ENCODE measurements around the gene MLLT3.
A peak's percentile ranks its signal among the peaks of the same experiment; 100 is the strongest.
"Not testable (repeated sequence)": the region's sequence is repeated elsewhere in the genome, so short reads cannot be mapped to it uniquely, and the experiment has no call there.

MLLT3 gene

DNA sequence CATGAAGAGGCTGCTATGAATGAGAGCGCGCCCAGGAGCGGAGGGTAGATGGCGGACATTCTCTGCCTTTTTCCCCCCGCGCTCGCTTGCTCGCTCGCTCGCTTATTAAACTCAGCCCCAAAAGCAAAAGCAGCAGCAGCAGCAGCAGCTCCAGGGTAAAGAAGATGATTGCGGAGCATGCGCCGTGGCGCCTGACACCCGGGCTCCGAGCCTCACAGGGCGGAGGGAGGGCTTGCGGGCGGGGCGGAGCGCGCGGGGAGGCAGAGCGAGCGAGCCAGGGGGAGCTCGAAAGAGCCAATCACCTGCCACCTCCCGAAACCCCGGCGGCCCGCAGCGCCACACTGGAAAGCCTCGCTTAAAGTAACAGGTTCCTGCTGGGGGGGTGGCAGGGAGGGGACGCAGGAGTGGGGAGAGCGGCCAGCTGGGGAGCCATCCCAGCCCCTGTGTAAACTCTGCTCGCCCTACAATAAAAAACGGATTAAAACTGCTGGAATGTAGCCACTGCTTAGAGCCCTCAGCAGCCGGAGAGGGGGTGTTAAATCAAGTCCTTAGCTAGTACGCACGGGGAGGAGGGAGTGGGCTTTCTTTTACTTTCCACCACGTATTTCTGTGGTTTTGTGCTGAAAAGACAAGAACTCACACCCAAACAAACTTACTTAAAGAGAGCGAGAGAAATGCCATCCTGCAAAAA is at the start of gene MLLT3:
Gene MLLT3 (minus strand): TSS at position 170 of the 691 bp plus-strand sequence.
- DNase-seq: peak; percentile 94

DNA sequence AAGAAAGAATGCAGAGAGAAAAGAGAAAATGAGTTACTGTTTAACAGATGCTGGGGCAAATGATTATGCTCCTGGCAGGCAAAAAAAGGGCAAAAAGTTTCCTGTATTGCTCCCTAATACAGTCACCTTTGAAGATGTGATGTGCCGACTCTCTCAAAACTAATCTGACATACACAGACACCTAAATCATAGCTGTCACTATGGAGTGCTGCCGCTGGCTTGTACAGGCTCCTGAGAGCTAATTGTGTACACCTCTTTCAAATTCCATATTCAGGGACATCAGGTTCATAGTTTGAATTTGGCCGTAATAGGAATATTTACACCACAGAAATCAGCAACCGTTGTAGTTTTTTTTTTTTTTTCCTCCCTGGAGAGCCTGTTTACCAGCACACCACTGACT is 49.3 kb upstream of the MLLT3 start:
- DNase-seq: no peak

DNA sequence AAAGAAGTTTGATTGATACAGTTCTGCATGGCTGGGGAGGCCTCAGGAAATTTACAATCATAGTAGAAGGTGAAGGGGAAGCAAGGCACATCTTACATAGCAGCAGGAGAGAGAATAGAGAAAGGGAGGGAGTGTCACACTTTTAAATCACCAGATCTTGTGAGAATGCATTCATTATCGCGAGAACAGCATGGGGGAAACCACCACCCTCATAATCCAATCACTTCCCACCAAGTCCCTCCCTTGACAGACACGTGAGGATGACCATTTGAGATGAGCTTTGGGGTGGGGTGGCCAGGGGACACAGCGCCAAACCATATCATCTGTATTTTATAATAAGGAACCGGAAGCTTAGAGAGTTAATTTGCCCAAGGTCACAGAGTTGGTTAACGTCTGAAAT is 48.1 kb upstream of the MLLT3 start:
- no peak for DNase-seq

DNA sequence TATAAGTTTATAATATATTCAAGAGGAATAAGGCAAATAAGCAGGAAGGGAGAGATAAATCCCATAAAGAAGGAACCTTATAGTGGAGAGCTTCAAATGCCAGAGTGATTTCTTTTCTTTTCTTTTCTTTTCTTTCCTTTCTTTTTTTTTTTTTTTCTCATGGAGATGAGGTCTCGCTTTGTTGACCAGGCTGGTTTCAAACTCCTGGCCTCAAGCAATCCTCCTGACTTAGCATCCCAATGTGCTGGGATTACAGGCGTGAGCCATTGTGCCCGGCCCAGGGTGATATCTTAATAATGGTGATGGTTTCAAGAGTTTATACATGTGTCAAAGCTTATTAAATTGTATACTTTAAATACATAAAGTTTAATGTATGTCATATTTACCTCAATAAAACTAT is 42.2 kb upstream of the MLLT3 start:
- DNase-seq: no peak

DNA sequence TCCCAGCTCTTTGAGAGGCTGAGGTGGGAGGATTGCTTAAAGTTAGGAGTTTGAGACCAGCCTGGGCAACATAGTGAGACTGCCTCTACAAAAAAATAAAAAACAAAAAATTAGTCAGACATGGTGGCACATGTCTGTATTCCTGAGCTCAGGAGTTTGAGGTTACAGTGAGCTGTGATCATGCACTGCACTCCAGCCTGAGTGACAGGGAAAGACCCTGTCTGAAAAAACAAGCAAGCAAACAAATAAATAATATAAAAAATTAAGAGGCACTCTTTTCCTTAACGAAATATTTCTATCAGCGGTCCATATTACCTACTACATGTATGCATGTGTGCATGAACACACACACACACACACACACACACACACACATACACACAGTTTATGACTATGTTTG is 40.8 kb upstream of the MLLT3 start:
- no peak for DNase-seq

DNA sequence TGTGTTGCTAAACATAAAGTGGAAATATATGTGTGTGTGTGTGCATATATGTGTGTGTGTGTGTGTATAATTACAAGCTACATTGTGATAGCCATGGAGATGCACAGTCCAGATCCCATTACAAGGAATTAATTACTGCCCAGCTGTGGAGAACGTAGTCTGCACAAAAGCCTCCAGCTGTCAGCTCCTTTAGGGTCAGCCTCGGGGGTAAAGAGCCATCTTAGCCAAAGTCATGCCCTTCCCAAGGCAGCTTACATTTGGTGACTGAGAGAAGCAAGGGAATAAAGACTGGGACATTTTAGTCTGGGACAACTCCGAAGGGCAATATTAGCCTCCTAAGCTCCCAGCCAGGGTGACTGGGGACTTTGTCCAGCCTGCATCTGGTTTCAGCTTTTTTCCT is 39.9 kb upstream of the MLLT3 start:
- DNase-seq: peak; percentile 44

DNA sequence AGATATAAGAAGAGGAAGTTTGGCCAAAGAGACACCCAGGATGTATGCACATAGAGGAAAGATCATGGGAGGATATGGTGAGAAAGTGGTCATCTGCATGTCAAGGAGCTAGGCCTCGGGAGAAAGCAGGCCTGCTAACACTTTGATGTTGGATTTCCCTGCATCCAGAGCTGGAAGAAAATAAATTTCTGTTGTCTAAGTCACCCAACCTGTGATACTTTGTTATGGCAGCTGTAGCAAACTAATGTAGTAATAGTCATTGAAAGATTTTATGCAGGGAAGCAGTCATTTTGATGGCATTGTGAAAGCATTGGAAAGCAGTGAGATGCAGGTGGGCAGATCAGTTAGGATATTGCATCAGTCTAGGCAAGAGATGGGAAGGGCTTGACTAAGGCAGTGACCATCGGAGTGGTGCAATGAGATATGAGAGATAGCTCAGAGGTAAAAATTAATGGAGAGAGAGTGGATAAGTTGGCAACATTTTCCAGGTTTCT is 37.2 kb upstream of the MLLT3 start:
- DNase-seq: no peak

DNA sequence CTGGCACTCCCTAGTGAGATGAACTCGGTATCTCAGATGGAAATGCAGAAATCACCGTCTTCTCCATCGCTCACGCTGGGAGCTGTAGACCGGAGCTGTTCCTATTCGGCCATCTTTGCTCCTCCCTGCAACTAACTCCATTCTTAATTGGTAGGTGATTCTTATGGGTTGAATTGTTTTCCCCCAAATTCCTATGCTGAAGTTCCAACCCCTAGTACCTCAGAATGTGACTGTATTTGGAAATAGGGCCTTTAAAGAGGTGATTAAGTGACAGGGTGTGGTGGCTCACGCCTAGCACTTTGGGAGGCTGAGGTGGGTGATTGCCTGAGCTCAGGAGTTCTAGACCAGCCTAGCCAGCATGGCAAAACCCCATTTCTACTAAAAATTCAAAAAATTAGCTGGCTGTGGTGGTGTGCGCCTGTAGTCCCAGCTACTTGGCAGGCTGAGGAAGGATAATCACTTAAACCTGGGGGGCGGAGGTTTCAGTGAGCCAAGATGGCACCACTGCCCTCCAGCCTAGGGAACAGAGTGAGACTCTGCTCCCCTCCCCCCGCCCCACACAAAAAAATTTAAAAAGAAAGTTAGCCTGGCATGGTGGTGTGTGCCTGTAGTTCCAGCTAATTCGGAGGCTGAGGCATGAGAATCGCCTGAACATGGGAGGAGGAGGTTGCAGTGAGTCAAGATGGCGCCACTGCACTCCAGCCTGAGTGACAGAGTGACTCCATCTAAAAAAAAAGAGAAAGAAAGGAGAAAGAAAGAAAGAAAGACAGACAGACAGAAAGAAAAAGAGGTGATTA is 36.6 kb upstream of the MLLT3 start:
- no peak for DNase-seq

DNA sequence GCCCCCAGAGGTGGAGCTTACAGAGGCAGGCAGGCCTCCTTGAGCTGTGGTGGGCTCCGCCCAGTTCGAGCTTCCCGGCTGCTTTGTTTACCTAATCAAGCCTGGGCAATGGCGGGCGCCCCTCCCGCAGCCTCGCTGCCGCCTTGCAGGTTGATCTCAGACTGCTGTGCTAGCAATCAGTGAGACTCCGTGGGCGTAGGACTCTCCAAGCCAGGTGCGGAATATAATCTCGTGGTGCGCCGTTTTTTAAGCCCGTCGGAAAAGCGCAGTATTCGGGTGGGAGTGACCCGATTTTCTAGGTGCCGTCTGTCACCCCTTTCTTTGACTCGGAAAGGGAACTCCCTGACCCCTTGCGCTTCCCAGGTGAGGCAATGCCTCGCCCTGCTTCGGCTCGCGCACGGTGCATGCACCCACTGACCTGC is 36.0 kb upstream of the MLLT3 start:
- not testable (repeated sequence) for DNase-seq

DNA sequence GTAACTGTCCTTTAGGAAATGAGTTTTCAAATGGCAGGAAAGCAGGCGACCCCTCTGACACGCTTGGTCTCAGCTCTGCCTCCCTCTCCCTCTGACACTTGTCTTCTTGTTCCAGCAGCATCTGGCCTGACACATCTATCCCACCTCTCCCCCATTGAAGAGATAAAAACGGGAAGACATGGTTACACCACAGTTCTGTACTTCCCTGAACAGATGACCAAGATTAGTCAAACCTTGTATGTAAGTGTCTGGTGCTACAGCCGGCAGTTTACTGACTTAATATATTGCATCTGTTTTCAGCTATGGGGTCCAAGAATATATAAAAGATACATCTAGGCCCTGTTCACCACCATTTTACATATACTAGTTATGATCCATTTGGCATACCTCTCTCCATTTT is 29.6 kb upstream of the MLLT3 start:
- DNase-seq: no peak

DNA sequence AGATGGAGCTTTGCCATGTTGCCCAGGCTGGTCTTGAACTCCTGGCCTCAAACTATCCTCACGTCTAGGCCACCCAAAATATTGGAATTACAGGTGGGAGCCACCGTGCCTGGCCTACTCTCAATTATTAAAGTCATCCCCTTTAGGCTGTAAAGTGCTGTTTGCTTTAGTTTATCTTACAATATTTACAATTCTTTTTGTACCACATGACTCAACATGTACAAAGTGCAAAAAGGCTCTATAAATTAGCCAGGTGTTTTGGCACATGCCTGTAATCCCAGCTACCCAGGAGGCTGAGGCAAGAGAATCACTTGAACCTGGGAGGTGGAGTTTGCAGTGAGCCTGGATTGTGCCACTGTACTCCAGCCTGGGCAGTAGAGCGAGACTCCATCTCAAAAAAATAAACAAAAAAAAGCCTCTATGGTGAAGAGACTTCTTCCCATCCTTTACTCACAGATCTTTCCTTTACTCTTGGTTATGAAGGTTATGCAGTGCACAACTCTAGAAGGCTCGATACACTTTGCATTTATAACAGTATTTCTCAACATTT is 28.5 kb upstream of the MLLT3 start:
- DNase-seq: no peak

DNA sequence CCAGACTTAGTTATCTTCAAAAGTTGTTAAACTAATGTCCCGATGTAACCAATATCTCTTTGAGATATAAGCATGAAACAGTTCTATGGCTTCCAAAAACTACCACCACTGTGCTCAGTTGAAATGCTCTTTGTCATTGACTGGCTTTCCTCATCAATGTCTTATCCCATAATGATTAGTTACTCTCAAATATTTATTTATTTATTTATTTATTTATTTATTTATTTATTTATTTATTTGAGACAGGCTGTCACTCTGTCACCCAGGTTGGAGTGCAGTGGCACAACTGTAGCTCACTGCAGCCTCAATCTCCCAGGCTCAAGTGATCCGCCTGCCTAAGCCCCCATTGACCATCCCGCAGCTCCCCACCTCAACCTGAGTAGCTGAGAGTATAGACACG is 28.0 kb upstream of the MLLT3 start:
- DNase-seq: no peak

DNA sequence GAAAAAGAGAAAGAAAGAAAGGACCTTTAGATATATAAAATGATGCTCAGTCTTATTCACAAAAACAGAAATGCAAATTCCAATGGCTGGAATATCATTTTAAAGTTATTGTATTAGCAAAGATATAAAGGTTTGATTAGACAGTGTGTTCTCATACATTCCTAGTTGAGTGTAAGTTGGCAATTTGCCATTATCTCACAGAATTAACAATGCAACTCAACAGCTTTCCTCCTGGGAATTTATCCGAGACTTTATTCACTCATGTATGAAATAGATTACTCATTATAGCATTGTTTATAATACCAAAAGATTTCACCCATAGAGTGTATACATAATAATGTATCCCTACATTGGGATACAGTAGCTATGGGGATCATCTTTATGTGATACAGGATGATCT is 27.1 kb upstream of the MLLT3 start:
- no peak for DNase-seq

DNA sequence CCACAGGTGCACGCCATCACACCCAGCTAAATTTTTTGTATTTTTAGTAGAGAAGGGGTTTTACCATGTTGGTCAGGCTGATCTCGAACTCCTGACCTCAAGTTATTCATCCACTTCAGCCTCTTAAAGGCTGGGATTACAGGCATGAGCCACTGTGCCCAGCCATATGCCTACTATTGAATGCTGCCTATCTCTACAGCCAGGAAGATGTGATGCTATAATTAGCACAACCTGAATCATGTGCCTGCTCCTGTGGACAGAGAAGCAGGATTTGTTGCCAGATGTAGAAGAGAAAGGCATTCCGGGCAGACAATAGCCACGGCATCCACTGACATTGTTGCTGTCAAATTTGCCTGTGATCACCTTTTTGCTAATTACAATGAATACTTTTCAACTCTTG is 24.4 kb upstream of the MLLT3 start:
- DNase-seq: no peak

DNA sequence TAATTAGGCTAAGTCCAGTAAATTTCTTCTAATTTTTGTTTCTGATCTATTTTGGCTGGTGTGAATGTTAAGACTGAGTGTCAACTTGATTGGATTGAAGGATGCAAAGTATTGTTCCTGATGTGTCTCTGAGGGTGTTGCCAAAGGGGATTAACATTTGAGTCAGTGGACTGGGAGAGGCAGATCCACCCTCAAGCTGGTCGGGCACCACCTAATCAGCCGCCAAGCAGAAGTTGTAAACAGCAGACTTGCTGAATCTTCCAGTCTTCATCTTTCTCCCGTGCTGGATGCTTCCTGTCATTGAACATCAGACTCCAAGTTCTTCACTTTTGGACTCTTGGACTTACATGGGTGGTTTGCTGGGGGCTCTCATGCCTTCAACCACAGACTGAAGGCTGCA is 21.4 kb upstream of the MLLT3 start:
- DNase-seq: no peak

DNA sequence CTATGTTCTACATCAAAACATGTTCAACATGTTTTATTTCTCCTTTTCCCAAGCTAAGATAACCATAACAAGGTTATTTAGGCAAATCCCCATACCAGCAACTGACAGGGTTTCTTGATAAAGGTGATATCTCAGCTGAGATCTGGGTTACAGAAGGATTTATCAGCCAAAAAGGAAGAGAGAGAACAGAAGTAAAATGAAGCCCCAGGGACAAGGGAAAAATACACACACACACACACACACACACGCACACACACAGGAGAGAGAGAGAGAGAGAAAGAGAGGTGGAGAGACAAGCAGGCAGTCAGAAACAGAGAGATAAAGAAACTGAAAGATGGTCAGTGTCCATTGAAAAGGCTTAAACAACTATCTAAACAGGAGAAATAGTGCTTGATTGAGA is 19.7 kb upstream of the MLLT3 start:
- no peak for DNase-seq

DNA sequence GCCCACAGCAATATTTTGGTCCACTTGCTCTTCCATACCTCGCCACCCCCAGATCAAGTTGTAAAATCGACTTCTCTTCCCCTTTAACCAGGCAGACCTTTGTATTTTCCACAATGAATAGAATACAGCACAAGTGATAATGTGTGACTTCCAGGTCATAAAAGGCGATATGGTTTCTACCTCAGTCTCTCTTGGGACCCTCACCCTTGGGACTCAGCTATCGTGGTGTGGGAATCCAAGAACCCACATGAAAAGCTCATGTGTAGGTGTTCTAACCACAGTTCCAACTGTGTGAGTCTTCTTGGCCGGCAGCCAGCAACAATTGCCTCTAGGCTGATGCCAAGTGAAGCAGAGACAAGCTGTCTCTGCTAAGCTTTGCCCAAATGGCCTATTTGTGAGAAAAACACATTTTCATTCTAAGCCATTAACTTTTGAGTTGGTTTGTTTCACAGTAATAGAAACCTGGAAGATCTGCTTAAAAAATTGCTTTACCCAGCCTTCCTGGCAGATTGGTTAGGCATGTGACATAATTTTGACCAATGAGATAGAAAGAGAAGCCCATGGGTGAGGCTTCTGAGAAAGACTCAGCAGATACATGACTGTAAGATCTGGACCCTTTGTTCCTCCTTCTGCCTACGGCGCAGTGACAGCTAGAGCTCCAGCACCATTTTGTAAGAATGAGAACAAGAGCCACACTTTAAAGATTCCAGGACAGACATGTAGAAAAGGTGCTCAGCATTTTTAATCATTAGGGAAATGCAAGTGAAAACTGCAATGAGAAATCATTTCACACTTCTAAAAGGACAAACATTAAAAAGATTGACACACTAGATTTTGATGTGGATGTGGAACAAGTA is 18.3 kb upstream of the MLLT3 start:
- DNase-seq: peak; percentile 78

DNA sequence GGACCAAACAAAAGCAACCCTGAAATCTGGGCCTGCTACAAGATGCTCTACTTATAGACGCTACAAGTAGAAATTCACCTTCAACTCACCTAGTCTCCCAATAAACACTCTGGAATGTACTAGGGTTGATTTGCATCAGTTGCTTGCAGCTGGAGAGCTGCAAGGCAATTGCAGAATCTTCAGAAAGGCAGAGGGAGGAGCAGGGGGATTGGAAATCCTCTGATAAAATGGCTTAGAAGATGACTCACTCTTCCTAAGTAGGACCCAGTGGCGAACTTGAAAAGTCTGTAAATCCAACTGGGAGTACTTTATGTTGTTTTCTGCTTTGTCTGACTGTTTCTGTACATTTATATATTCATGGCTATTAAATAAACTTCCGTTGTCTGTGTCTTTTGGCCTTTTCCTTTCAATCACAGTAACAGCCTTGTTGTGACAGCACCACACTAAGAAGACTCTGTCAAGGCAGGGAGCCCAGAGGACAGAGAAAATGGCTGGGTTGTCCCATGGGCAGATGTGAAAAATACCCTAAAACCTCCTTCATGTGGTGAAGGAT is 14.7 kb upstream of the MLLT3 start:
- DNase-seq: no peak

DNA sequence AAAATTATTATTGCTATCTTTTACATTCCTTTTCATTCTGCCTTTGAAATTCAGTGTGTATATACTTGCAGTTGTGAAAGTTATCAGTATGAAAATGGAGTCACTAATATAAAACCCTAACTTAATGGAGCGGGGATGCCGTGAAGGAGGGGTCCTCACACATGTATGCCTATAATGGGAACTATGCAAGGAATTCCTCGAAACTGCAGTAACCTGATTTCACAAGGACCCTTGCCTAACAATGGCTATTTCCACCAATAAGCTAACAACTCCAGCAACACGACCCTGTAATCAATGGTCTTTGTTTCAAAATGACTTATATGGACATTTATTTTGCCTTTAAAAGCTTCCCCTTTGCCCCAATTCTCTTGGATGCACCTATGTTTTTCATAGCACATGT is 12.6 kb upstream of the MLLT3 start:
- DNase-seq: no peak

DNA sequence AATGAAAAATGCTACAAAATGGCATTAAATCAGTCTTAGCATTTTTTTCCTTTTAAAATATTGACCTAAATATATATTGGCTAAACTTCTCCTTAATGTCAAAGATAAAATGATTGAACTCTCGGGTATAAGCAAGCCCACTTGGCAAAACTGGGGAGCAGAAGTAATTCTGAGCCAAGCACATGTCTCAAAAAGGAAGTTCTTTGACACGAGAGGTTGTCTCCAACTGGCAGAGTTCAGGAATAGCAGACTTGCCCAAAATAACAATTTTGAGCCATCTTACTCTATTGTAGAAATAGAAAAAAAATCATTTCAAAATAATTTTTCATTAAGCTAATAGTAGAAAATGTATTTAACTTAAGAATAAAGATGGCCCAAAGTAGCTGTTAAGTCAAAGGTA is 10.4 kb upstream of the MLLT3 start:
- no peak for DNase-seq

DNA sequence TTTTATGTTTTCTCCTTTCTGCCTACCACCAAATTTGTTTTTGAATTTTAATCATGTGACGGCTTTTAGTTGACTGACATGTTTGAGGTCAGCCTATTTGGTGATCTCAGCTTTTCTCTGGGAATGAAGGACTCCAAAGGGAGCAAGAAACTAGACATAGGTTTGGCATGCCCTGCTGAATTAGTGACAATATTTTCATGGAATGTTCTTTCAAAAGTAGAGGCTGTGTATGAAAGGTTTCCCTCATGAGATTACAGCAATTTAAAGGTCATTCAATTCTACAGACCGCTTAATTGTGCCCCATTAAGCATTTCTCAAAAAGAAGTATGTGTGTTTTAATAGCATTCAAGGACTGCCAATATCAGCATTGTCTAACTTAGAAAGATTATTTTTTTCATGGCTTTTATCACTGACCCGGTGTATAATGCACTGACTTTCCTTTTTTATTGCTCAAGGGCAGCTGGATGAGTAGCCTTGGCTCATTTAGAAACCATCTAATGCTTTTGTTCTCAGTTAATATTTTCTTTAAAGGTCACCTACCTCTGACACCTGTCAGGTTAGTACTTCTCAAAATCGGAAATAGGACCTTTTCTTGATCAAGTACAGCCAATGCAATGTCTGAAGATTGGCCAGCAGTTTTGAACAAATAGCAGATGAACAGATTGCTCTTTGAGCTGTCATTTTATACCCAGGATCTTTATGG is 8.1 kb upstream of the MLLT3 start:
- no peak for DNase-seq

DNA sequence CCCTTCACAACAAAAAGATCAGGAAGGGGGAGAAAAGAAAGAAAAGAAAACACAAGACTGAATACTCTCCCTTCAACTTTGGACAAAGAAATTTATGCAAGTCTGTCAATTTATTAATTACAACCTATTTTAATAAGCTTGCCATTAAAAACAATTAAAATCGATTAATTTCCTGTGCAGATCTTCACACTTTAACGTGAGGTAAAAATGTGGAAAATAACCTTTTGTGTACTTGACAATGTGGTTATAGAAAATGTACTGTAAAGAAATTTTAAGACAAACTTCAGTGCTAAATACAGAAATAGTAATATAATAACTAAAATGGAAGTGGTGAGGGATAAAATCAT is 2.7 kb upstream of the MLLT3 start:
- DNase-seq: no peak

Measured in DMS 273 treated with DMSO at 0.1 percent for 48 hours (cell line).